DMS 273 treated with DMSO at 0.1 percent for 48 hours (cell line): ENCODE data around the gene TAF11L13.
A peak's percentile ranks its signal among the peaks of the same experiment; 100 is the strongest.
"Not testable (repeated sequence)": the region's sequence is repeated elsewhere in the genome, so short reads cannot be mapped to it uniquely, and the experiment has no call there.

Experiments
- DNase-seq: peaks from one replicate; lab custom pipeline; 2025; lab: John Stamatoyannopoulos, UW

Gene TAF11L13

DNA sequence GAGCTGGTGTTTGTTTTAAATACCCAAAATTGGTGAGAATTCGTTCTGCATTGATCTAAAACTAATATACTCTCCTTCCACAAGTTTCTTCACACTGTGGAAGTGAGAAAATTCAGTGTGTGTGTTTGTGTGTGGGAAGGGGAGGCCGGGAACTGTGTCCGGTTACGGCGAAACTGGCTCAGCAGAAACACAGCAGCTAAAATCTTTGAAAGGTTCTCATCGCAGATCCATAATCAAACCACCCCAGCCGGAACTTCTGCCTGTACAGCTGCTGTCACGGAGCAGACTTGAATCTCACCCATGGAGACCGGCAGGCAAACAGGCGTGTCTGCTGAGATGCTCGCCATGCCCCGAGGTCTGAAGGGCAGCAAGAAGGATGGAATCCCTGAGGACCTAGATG, at the start of gene TAF11L13:
Gene TAF11L13 (plus strand): TSS at position 301 of the 400 bp plus-strand sequence.
- DNase-seq, result not testable (repeated sequence)

- not testable (repeated sequence) for DNase-seq
These were observed 46.2 kb upstream of the TAF11L13 start, which contains the start of gene TAF11L7 for GRCh38 chr5:17585658-17586057. Gene TAF11L7, minus strand, starts transcription at chr5:17585758.

GRCh38 chr5:17590860-17591259, 41.0 kb upstream of the TAF11L13 start, which contains the start of gene TAF11L8:
Gene TAF11L8, minus strand, starts transcription at chr5:17590960.
- DNase-seq, result not testable (repeated sequence)

GRCh38 chr5:17594255-17594654, 37.6 kb upstream of the TAF11L13 start, which contains the start of gene TAF11L9:
Gene TAF11L9, minus strand, starts transcription at chr5:17594394.
- not testable (repeated sequence) for DNase-seq

- DNase-seq, result not testable (repeated sequence)
These were observed 34.2 kb upstream of the TAF11L13 start, which contains the start of gene TAF11L10 for GRCh38 chr5:17597728-17598127. Gene TAF11L10, minus strand, starts transcription at chr5:17597828.

GRCh38 chr5:17603880-17604279, 28.0 kb upstream of the TAF11L13 start, which contains the start of gene TAF11L11:
Gene TAF11L11, plus strand, starts transcription at chr5:17604183.
- not testable (repeated sequence) for DNase-seq

DNA sequence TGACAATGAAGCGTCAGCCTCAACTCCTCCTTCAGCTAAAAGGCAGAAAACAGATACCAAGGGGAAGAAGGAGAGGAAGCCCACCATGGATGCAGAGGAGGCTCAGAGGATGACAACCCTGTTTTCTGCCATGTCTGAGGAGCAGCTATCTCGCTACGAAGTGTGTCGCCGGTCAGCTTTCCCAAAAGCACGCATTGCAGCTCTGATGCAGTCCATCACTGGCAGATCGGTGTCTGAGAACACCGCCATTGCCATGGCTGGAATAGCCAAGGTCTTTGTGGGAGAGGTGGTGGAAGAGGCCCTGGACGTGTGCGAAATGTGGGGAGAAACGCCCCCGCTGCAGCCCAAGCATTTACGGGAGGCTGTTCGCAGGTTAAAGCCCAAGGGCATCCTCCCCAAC, 26.9 kb upstream of the TAF11L13 start:
- DNase-seq, result no peak

- DNase-seq, result not testable (repeated sequence)
These were observed 24.4 kb upstream of the TAF11L13 start for GRCh38 chr5:17607461-17607860.

- not testable (repeated sequence) for DNase-seq
These were observed 21.8 kb upstream of the TAF11L13 start, which contains the start of gene TAF11L12 for GRCh38 chr5:17610092-17610491. Gene TAF11L12, plus strand, starts transcription at chr5:17610392.

DNA sequence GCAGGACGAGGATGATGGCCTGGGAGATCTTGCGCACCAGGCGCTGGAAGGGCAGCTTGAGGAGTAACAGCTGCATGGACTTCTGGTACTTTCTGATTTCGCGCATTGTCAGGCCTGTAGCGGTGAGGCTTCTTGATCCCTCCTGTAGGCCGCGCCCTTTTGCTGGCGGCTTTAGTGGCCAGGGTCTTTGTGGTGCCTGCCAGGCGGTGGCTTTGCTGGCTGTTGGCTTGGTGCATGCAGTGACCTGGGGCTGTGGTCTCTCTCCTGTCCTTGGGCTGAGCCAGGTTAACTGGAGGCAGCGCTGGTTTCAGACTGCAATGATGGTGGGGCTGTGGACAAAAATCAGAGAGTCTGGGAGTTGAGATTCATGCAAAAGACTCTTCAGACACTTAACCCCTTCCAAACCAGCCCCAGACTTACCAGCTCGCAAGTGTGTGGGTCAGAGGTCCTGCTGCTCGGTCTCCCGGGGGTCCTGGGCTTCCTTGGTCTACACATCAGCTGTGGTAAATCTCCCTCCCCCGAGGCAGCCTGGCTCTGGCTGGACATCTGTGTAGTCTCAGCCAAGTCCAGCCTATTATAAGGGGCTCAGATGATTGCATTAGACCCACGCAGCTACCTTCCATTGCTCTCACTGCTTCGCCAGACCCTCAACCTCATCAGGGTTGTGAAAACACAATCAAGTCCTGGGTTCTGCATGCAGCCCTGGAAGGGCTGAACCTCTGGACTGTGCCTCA, 16.8 kb upstream of the TAF11L13 start:
- DNase-seq, result no peak

DNA sequence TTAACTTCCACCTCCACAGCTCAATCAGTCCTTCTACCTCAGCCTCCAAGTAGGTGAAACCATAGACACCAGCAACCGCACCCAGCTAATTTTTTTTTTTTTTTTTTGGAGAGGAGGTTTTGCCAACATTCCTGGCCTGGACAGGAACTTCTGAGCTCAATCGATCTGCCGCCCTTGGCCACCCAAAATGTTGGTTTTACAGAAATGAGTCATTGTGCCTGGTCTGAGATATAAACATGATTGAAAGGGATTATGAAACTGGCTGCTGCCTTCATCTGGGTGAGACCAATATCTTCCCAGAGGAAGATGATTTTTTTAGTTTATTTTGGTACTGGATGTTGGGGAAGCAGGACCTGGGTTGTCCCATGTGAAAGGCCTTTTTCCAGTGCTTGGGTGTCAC, 12.5 kb upstream of the TAF11L13 start:
- no peak for DNase-seq

DNA sequence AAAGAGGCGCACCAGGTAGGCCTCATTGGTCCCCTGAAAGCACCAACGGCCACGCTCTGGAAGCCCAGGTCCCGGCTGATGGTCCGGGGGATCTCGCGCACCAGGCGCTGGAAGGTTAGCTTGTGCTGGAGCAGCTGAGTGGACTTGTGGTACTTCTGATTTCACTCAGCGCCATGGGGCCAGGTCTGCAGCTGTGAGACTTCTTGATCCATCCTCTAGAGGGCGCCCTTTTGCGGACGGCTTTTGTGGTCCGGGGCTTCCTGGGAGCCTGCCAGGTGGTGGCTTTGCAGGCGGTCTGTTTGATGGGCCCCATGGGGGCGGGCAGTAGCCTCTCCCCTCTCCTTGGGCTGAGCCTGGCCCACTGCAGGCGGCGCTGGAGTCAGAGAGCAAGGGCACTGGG, 11.3 kb upstream of the TAF11L13 start:
- DNase-seq, result no peak

GRCh38 chr5:17625686-17626085, 6.2 kb upstream of the TAF11L13 start:
- DNase-seq, result no peak

GRCh38 chr5:17634160-17634559, 2.3 kb downstream of the TAF11L13 start, which contains the start of gene TAF11L14:
Gene TAF11L14, plus strand, starts transcription at chr5:17634460.
- no peak for DNase-seq

DNA sequence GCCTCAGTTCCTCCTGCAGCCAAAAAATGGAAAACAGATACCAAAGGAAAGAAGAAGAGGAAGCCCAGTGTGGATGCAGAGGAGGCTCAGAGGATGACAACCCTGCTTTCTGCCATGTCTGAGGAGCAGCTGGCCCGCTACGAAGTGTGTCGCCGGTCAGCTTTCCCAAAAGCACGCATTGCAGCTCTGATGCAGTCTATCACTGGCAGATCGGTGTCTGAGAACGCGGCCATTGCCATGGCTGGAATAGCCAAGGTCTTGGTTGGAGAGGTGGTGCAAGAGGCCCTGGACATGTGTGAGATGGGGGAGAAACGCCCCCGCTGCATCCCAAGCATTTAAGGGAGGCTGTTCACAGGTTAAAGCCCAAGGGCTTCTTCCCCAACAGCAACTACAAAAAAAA, 17.3 kb downstream of the TAF11L13 start:
- not testable (repeated sequence) for DNase-seq

DNA sequence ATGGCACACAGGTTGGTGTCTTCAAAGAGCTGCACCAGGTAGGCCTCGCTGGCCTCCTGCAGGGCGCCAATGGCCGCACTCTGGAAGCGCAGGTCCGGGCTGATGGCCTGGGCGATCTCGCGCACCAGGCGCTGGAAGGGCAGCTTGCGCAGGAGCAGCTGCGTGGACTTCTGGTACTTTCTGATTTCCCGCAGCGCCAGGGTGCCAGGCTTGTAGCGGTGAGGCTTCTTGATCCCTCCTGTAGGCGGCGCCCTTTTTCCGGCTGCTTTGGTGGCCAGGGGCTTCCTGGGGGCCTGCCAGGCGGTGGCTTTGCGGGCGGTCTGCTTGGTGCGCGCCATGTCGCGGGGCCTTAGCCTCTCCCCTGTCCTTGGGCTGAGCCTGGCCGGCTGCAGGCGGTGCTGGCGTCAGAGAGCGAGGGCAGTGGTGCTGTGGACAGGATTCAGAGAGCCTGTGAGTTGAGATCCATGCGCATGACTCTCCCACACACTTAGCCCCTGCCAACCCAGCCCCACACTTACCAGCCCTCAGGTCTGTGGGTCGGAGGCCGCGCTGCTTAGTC, 23.4 kb downstream of the TAF11L13 start:
- DNase-seq, result not testable (repeated sequence)

GRCh38 chr5:17655921-17656320, 24.0 kb downstream of the TAF11L13 start:
- DNase-seq, result no peak

- DNase-seq, result peak; percentile 49
These were observed 31.3 kb downstream of the TAF11L13 start for GRCh38 chr5:17663182-17663581.

DNA sequence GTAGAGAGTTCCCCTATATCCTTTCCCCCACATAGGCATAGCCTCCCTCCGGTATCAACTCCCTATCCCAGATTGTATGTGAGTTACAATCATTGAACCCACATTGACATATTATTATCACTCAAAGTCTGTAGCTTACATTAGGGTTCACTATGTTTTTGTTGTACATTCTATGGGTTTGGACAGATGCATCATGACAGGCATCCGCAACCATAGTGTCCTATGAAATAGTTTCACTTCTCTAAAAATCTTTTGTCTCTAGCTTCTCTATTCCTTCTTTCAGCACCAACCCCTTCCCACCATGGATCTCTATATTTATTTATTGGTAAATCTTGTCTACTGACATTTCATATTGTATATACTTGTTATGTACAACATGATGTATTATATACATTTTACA, 33.9 kb downstream of the TAF11L13 start:
- DNase-seq, result no peak

- DNase-seq, result no peak
These were observed 34.9 kb downstream of the TAF11L13 start for GRCh38 chr5:17666726-17667235.

GRCh38 chr5:17670353-17670752, 38.5 kb downstream of the TAF11L13 start:
- DNase-seq, result no peak

DNA sequence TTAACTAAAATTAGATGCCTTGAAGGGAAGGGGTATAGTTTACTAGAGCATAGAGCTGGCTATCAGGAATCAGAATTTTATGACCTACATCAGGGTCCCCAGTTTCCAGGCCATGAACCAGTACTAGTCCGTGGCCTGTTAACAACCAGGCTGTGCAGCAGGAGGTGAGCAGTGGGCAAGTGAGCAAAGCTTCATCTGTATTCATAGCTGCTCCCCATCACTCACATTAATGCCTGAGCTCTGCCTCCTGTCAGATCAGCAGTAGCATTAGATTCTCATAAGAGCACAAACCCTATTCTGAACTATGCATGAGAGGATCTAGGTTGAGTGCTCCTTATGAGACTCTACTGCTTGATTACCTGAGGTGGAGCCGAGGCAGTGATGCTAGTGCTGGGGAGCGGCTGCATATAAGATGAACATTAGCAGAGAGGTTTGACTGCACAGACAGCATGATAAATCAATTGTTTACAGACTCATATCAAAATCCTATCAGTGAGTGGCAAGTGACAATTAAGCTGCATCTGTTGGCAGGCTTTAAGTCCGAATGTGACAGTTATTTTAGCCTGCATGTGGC, 47.0 kb downstream of the TAF11L13 start:
- no peak for DNase-seq
